H1 (cell line): ENCODE data around the gene MAP2K1. TPM values are rescaled to one million over a fixed set of nuclear protein-coding genes. Genes with fewer than 3 reads are reported as not detected.
A peak's percentile ranks its signal among the peaks of the same experiment; 100 is the strongest.

Experiments
- CTCF ChIA-PET: fragments of 300-600 bp; sonication (Branson Sonifier 250); formaldehyde crosslinking; loops from one replicate; lab custom pipeline; 2021; ENCODE audit not compliant: partially characterized antibody; lab: Charles Lee
- POLR2A ChIA-PET: fragments of 300-600 bp; sonication (Branson Sonifier 250); formaldehyde crosslinking; loops from one replicate; lab custom pipeline; 2021; ENCODE audit warnings: inconsistent platforms; ENCODE audit not compliant: partially characterized antibody; lab: Charles Lee
- DNase-seq, 2 experiments: peaks; one replicate each; pipeline versions ENCODE4 v3.0.0 to v3.0.0-alpha.2; 2010 to 2022; ENCODE audit warnings: low spot score in 2 of 2, low read depth in 1 of 2, mixed read lengths in 1 of 2
- FAIRE-seq: peaks from 2 replicates; lab custom pipeline; 2011; peaks lifted over from hg19 to GRCh38; lab: Jason Lieb, UNC
- H2AFZ ChIP-seq: 2 replicates; pipeline ENCODE4 v1.8.1; 2012; ENCODE audit warnings: low read length, inconsistent platforms
- H2AK5ac ChIP-seq: 2 replicates; pipeline ENCODE4 v1.6.1; 2013; ENCODE audit warnings: low read depth, low read length
- H2BK120ac ChIP-seq: replicated peaks from 2 replicates; pipeline ENCODE3; 2013; ENCODE audit warnings: low read depth, low read length, inconsistent platforms
- H2BK12ac ChIP-seq: 2 replicates; pipeline ENCODE4 v1.6.1; 2013; ENCODE audit warnings: low read depth, low read length
- H2BK15ac ChIP-seq: 2 replicates; pipeline ENCODE4 v1.6.1; 2013; ENCODE audit warnings: low read length
- H2BK20ac ChIP-seq: 2 replicates; pipeline ENCODE4 v1.6.1; 2013; ENCODE audit warnings: low read length
- H2BK5ac ChIP-seq: 2 replicates; pipeline ENCODE4 v1.6.1; 2013; ENCODE audit warnings: low read depth, low read length
- H3K14ac ChIP-seq: 2 replicates; pipeline ENCODE4 v1.6.1; 2013; ENCODE audit warnings: inconsistent platforms; ENCODE audit not compliant: insufficient read length
- H3K18ac ChIP-seq: 2 replicates; pipeline ENCODE4 v1.6.1; 2013; ENCODE audit warnings: low read length; ENCODE audit errors: extremely low read depth
- H3K23ac ChIP-seq: 2 replicates; pipeline ENCODE4 v1.6.1; 2013; ENCODE audit warnings: inconsistent platforms; ENCODE audit not compliant: insufficient read length
- H3K23me2 ChIP-seq: 2 replicates; pipeline ENCODE4 v1.6.1; 2013; ENCODE audit warnings: low read depth, low read length
- H3K27ac ChIP-seq: 2 replicates; pipeline ENCODE4 v1.6.1; 2011; ENCODE audit warnings: low read depth, low read length, inconsistent platforms
- H3K27me3 ChIP-seq, 4 experiments: replicated peaks in 1 of 4; 1 replicate in 1 of 4; 2 replicates in 3 of 4; pipeline versions ENCODE4 v1.6.1 to v1.8.1; 2011 to 2013; ENCODE audit warnings: low read length in 3 of 4, mild to moderate bottlenecking in 3 of 4, inconsistent platforms in 2 of 4, mixed read lengths in 2 of 4, moderate library complexity in 1 of 4; ENCODE audit not compliant: control insufficient read depth in 3 of 4, insufficient read depth in 3 of 4; ENCODE audit errors: extremely low read depth in 1 of 4
- H3K36me3 ChIP-seq, 4 experiments: 2 replicates each; pipeline versions ENCODE4 v1.6.1 to v1.8.1; 2011 to 2013; ENCODE audit warnings: mild to moderate bottlenecking in 4 of 4, low read length in 3 of 4, moderate library complexity in 2 of 4, control low read depth in 1 of 4, inconsistent platforms in 1 of 4; ENCODE audit not compliant: insufficient read depth in 4 of 4, control insufficient read depth in 2 of 4
- H3K4ac ChIP-seq: replicated peaks from 2 replicates; pipeline ENCODE3; 2013; ENCODE audit warnings: low read length, low read depth, mixed read lengths, inconsistent platforms; ENCODE audit not compliant: insufficient read length
- H3K4me1 ChIP-seq, 4 experiments: replicated peaks in 1 of 4; 1 replicate in 1 of 4; 2 replicates in 3 of 4; pipeline versions ENCODE4 v1.6.1 to v1.8.1; 2011 to 2013; ENCODE audit warnings: low read length in 3 of 4, inconsistent platforms in 2 of 4, mixed read lengths in 1 of 4; ENCODE audit not compliant: insufficient read depth in 4 of 4, control insufficient read depth in 3 of 4
- H3K4me2 ChIP-seq, 2 experiments: 2 replicates each; pipeline versions ENCODE4 v1.6.1 to v1.8.1; 2011 to 2013; ENCODE audit warnings: low read depth in 2 of 2, low read length in 2 of 2, control low read depth in 1 of 2, inconsistent platforms in 1 of 2, mild to moderate bottlenecking in 1 of 2; ENCODE audit not compliant: insufficient read depth in 1 of 2
- H3K4me3 ChIP-seq, 4 experiments: fragments of 200-600, 300-600 bp in 1 of 4; sonication (generic), shearing (Covaris generic), sonication (Bioruptor Twin) in 1 of 4; 2 replicates each; pipeline versions ENCODE4 v1.5.1 to v1.8.1; 2011 to 2016; ENCODE audit warnings: low read length in 4 of 4, low read depth in 3 of 4, control low read depth in 2 of 4, inconsistent platforms in 2 of 4, mild to moderate bottlenecking in 2 of 4, mixed read lengths in 1 of 4, moderate library complexity in 1 of 4; ENCODE audit not compliant: insufficient read depth in 2 of 4; ENCODE audit errors: extremely low read depth in 1 of 4
- H3K56ac ChIP-seq: replicated peaks from 2 replicates; pipeline ENCODE3; 2013; ENCODE audit warnings: low read depth, mild to moderate bottlenecking, mixed read lengths, low read length, inconsistent platforms; ENCODE audit not compliant: insufficient read length
- H3K79me1 ChIP-seq: 2 replicates; pipeline ENCODE4 v1.6.1; 2013; ENCODE audit warnings: low read depth, low read length, control low read depth
- H3K79me2 ChIP-seq, 2 experiments: 2 replicates each; pipeline versions ENCODE4 v1.6.1 to v1.8.1; 2012 to 2013; ENCODE audit warnings: low read length in 2 of 2, mild to moderate bottlenecking in 2 of 2, inconsistent platforms in 1 of 2; ENCODE audit not compliant: insufficient read depth in 2 of 2, control insufficient read depth in 1 of 2
- H3K9ac ChIP-seq, 4 experiments: replicated peaks in 1 of 4; 1 replicate in 1 of 4; 2 replicates in 3 of 4; pipeline versions ENCODE4 v1.6.1 to v1.8.1; 2011 to 2013; ENCODE audit warnings: low read depth in 3 of 4, low read length in 3 of 4, control low read depth in 2 of 4, mild to moderate bottlenecking in 2 of 4, moderate library complexity in 2 of 4, inconsistent platforms in 1 of 4; ENCODE audit errors: extremely low read depth in 1 of 4
- H3K9me3 ChIP-seq, 2 experiments: 2 replicates each; pipeline versions ENCODE4 v1.6.1 to v1.8.1; 2012 to 2013; ENCODE audit warnings: mild to moderate bottlenecking in 2 of 2, moderate library complexity in 2 of 2, control low read depth in 1 of 2, inconsistent platforms in 1 of 2, low read depth in 1 of 2, low read length in 1 of 2, mixed read lengths in 1 of 2; ENCODE audit not compliant: insufficient read depth in 2 of 2
- H4K20me1 ChIP-seq, 2 experiments: replicated peaks in 1 of 2; 2 replicates each; pipeline versions ENCODE3 to v1.8.1; 2011 to 2013; ENCODE audit warnings: inconsistent platforms in 2 of 2, low read length in 2 of 2, mild to moderate bottlenecking in 1 of 2; ENCODE audit not compliant: insufficient read depth in 2 of 2, control insufficient read depth in 1 of 2
- H4K5ac ChIP-seq: 2 replicates; pipeline ENCODE4 v1.6.1; 2013; ENCODE audit warnings: low read length, low read depth, mixed read lengths, inconsistent platforms; ENCODE audit not compliant: insufficient read length
- H4K8ac ChIP-seq: 2 replicates; pipeline ENCODE4 v1.8.0; 2013; ENCODE audit warnings: mild to moderate bottlenecking, moderate library complexity, low read length, inconsistent platforms; ENCODE audit not compliant: insufficient read depth; ENCODE audit errors: extremely low read depth
- H4K91ac ChIP-seq: replicated peaks from 2 replicates; pipeline ENCODE3; 2013; ENCODE audit warnings: low read length, mixed read lengths, inconsistent platforms; ENCODE audit not compliant: insufficient read length
- E2F6 ChIP-seq: IDR thresholded peaks from 2 replicates; pipeline ENCODE4 v1.6.1; 2012; ENCODE audit warnings: inconsistent platforms
- RFX5 ChIP-seq: IDR thresholded peaks from 2 replicates; pipeline ENCODE4 v1.6.1; 2011; ENCODE audit warnings: low read depth, low read length, improper control_type of control experiment, borderline replicate concordance
- RXRA ChIP-seq: IDR thresholded peaks from 2 replicates; pipeline ENCODE4 v1.6.1; 2011; ENCODE audit warnings: low read depth, mild to moderate bottlenecking, low read length, moderate library complexity; ENCODE audit not compliant: insufficient read depth
- YY1 ChIP-seq: IDR thresholded peaks from 2 replicates; pipeline ENCODE4 v1.6.1; 2011; ENCODE audit warnings: low read depth, mild to moderate bottlenecking, low read length
- WGBS, 2 experiments: shearing (Covaris generic) in 1 of 2; methylation state at CpG; one replicate each; pipeline versions ENCODE4 v1.1.6 to v1.1.7; 2013 to 2015; ENCODE audit warnings: low lambda C conversion rate in 2 of 2, mixed read lengths in 2 of 2, inconsistent platforms in 1 of 2, low coverage in 1 of 2, missing lambda C conversion rate in 1 of 2; ENCODE audit not compliant: insufficient replicate concordance in 2 of 2, insufficient coverage in 1 of 2, insufficient read length in 1 of 2; ENCODE audit errors: extremely low coverage in 1 of 2, missing lambda C conversion rate in 1 of 2; 5-methylcytosine and 5-hydroxymethylcytosine counted together
- polyA plus RNA-seq, 7 experiments: library from polyadenylated mRNA; depleted of rRNA in 3 of 7; stranded (reverse) in 5 of 7; unstranded in 2 of 7; fragments of >200 nt in 5 of 7; fragments of 200-250 nt in 2 of 7; gene quantifications; 1 replicate in 5 of 7; 2 replicates in 1 of 7; 4 replicates in 1 of 7; pipeline versions ENCODE4 v1.2.1 to v1.2.3, GENCODE V29; 2011 to 2013; ENCODE audit warnings: missing spikeins in 2 of 7, mixed read lengths in 2 of 7
- total RNA-seq: library from RNA; stranded (reverse); fragmentation: NEBNext Ultra II Directional; extraction: Animal tissue kit (Norgen Biotek cat#: 25700); gene quantifications from 2 replicates; pipeline ENCODE4 v1.2.1, GENCODE V29; 2021
- TF ChIP-seq, protein P1 (sequence below): IDR thresholded peaks from 2 replicates; pipeline ENCODE4 v1.6.1; 2012; ENCODE audit warnings: inconsistent platforms

MAP2K1 gene
- total and polyA plus RNA-seq, 2 of the 8 experiments (the other 6 are each of a cell fraction or from before 2014, with no cell fraction given): 54.7 to 78.2 TPM

DNA sequence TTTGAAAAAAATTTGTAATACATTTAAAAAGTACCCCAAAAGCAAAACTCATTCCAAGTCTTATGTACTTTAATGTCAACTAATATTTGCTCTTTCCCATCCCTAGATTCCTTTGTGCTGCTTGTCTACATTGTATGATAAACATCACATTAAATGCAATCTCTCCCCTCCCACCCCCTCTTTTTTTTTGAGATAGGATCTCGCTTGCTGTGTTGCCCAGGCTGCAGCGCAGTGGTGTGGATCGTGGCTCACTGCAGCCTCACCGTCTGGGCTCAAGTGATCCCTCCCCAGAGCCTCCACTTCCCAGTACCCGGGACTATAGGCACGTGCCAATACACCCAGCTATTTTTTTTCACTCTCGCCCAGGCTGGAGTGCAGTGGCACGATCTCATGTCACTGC lies 12.6 kb downstream of the MAP2K1 start:
- no peak overlapping the region for H2BK5ac ChIP-seq
- no peaks in the 10 kb centered on the region for H3K27me3 ChIP-seq
- H4K8ac ChIP-seq: peak overlapping the region; percentile 14; the same call in 1 of the 2 replicates
- TF ChIP-seq, protein P1, sequence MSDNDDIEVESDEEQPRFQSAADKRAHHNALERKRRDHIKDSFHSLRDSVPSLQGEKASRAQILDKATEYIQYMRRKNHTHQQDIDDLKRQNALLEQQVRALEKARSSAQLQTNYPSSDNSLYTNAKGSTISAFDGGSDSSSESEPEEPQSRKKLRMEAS: no peak
- TF ChIP-seq E2F6: no peak
- TF ChIP-seq RXRA: no peak
- no peak for TF ChIP-seq YY1
- no peak for TF ChIP-seq RFX5
- TF ChIP-seq, all 59 proteins: peak for 0
- no peak overlapping the region for H2BK20ac ChIP-seq
- no peak overlapping the region for H3K27ac ChIP-seq
- no peak overlapping the region for H2AFZ ChIP-seq
- H3K56ac ChIP-seq: no peak overlapping the region
- H3K4me1 ChIP-seq: peaks cover 0 to 11% (median 4%) of the 10 kb centered on the region in 4 experiments; a peak in 5 of 7 replicates
- H3K9me3 ChIP-seq: no peaks in the 10 kb centered on the region
- peaks cover 7 to 91% of the 10 kb centered on the region in 2 experiments for H3K79me2 ChIP-seq
- no peak overlapping the region for H2AK5ac ChIP-seq
- no peaks in the 10 kb centered on the region for H3K23me2 ChIP-seq
- no peak overlapping the region for H3K14ac ChIP-seq
- peaks cover 0 to 5% (median 0%) of the 10 kb centered on the region in 4 experiments; a peak in 1 of 8 replicates for H3K36me3 ChIP-seq
- no peak overlapping the region for H2BK12ac ChIP-seq
- no peak overlapping the region for H3K18ac ChIP-seq
- ChIA-PET CTCF (interaction anchor here (3.0 to 3.3 kb wide), 2 partner anchors 12 to 98 kb away, joined by 15 to 18 read pairs; partner anchors contain the start of genes MAP2K1 and SNAPC5), POLR2A (interaction anchor here (7.9 kb wide), 1 partner anchor 100 kb away, joined by 64 read pairs; the partner anchor contains the start of gene SNAPC5)
- H2BK120ac ChIP-seq: no peak overlapping the region
- H4K5ac ChIP-seq: no peak overlapping the region
- H3K79me1 ChIP-seq: peaks cover 6% of the 10 kb centered on the region
- WGBS, 2 experiments: 91% methylated on average over 8 of the region's 8 CpGs; no CpG with 5 or more reads in 1 of the 2 experiments
- no peak overlapping the region for H3K9ac ChIP-seq
- H2BK15ac ChIP-seq: no peak overlapping the region
- no peak overlapping the region for H3K23ac ChIP-seq
- H4K20me1 ChIP-seq: peaks cover 0 to 2% of the 10 kb centered on the region in 2 experiments
- no peak overlapping the region for H4K91ac ChIP-seq
- FAIRE-seq (no peak), DNase-seq (no peak)
- H3K4me2 ChIP-seq: no peak overlapping the region
- H3K4me3 ChIP-seq: no peak overlapping the region
- H3K4ac ChIP-seq: no peak overlapping the region
